K562 (cell line): ENCODE data around the gene RMP24.

Source experiments
- CREB1 ChIP-seq, 2 experiments: sonication (generic) in 1 of 2; formaldehyde crosslinking in 1 of 2; IDR thresholded peaks; 2 replicates each; pipeline versions ENCODE4 v1.6.1 to v1.8.0; 2012 to 2022; ENCODE audit warnings: inconsistent platforms in 1 of 2, mild to moderate bottlenecking in 1 of 2, missing genetic modification reagents in 1 of 2, moderate library complexity in 1 of 2
- CTCF ChIP-seq, 3 experiments: IDR thresholded peaks in 2 of 3; conservative IDR thresholded peaks in 1 of 3; 2 replicates each; pipeline ENCODE4 v1.5.1; 2011 to 2012; ENCODE audit warnings: low read length in 3 of 3, mild to moderate bottlenecking in 3 of 3, control low read depth in 2 of 3, improper control_type of control experiment in 1 of 3, inconsistent platforms in 1 of 3, low read depth in 1 of 3, mixed read lengths in 1 of 3, moderate library complexity in 1 of 3; ENCODE audit not compliant: insufficient read depth in 2 of 3
- DPF2 ChIP-seq: fragments of 450-650 bp; IDR thresholded peaks from 2 replicates; pipeline ENCODE4 v1.6.1; 2016
- EP300 ChIP-seq: IDR thresholded peaks from 2 replicates; pipeline ENCODE4 v1.6.1; 2012; ENCODE audit warnings: low read length, improper control_type of control experiment
- GTF2F1 ChIP-seq: IDR thresholded peaks from 2 replicates; pipeline ENCODE4 v1.6.1; 2011; ENCODE audit warnings: low read depth, low read length, improper control_type of control experiment
- KAT7 ChIP-seq: sonication (generic); formaldehyde crosslinking; IDR thresholded peaks from 2 replicates; pipeline ENCODE4 v1.8.0; 2022; ENCODE audit warnings: missing genetic modification reagents, mild to moderate bottlenecking, borderline replicate concordance
- POLR2A ChIP-seq: fragments of 450-650 bp; conservative IDR thresholded peaks from 2 replicates; pipeline ENCODE4 v1.6.1; 2016
- SMARCB1 ChIP-seq: IDR thresholded peaks from 2 replicates; pipeline ENCODE4 v1.6.1; 2011; ENCODE audit warnings: improper control_type of control experiment, low read depth; ENCODE audit not compliant: insufficient read length
- SMC3 ChIP-seq: conservative IDR thresholded peaks from 2 replicates; pipeline ENCODE4 v1.6.1; 2011; ENCODE audit warnings: low read depth, low read length, improper control_type of control experiment; ENCODE audit not compliant: insufficient read depth

- TF ChIP-seq CTCF (IDR thresholded peaks at IDR 0.05 in 2 of 3, conservative IDR thresholded peaks at IDR 0.05 in 1 of 3; ENCODE audit: insufficient read depth in 2 of 3, low read depth in 1 of 3, low read length in 3 of 3) = no peak
- no peak for TF ChIP-seq SMARCB1
- no peak for TF ChIP-seq GTF2F1
- TF ChIP-seq SMC3 = no peak
- TF ChIP-seq POLR2A = no peak
- TF ChIP-seq EP300 = no peak
- TF ChIP-seq DPF2 = no peak
- TF ChIP-seq KAT7 (CRISPR knock-in tag) = no peak
- no peak for TF ChIP-seq CREB1 (IDR thresholded peaks at IDR 0.05)
- TF ChIP-seq CREB1 (CRISPR knock-in tag; IDR thresholded peaks at IDR 0.05) = no peak
These were observed 18.8 kb upstream of the RMP24 start for GRCh38 chr18:35953688-35954087.
